HG02885 (cell line): ENCODE results near the gene SLC25A11.
A peak's percentile ranks its signal among the peaks of the same experiment; 100 is the strongest.

Experiments used
- ATAC-seq: cut with Tn5 transposase; IDR thresholded peaks from one replicate; pipeline ENCODE4 v1.9.1; 2021; ENCODE audit warnings: mild to moderate bottlenecking; ENCODE audit not compliant: unreplicated experiment, poor library complexity

The SLC25A11 gene

DNA sequence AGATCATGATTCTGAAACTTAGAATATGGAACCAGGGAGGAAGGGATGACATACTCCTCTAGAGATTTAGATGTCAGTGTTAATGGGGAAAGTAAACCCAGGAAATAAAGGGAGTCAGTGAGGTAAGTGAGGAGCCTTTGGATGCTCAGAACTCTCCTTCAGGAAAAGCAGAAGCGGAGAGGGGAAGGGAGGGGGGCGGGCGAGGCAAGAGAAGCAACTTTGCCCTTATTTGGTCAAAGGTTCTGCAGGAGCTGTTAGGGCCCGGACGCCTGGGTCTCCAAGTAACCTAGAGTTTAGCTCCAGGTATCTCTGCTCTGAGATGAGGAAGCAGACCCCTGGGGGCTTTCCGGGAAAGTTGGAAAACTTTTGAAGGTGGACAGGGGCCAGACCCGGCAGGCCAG is 7.2 kb upstream of the SLC25A11 start:
- ATAC-seq = no peak

DNA sequence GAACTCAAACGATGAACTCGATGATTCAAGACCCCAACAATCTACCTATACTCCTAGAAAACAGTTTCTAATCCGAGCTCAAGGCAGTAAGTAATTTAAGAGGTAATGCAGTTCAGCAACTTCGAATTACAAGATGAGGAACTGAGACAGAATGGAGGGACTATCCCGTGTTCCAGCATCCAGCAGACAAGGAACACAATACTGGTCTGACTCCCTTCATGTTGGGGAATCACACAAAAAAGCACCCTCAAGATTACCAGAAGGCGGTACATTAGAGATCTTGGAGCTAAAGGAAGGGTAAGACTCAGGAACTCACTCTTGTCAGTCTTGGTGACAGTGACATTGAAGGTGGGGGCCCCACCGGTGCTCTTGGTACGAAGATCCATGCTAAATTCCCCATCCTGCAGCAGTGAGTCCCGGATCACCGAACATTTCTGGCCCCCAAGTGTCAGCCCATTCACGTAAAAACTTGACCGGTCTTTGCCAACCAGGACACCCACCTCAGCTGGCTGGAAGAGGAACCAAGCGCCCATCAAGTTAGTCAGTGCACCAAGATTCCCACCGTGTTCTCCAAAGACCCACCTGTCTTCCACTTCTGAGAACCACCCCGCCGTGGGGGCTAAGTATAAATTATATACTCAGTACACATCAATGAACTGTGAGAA is 6.6 kb upstream of the SLC25A11 start:
- no peak for ATAC-seq

DNA sequence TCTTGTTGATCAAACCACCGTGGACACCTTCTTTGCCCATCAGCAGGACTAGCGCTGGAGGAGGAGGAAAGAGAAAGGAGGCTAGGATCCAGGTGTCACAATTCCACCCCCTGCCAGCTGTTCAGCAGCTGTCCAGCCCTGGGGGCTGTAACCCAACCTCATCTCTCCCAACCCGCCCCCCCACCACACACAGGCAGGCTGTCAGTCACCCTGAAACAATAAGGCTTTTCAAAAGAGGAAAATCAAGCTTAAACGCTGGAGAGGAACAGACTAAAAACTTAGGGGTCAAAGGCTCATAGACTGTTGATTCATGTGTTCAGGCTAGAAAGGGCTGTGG is 6.1 kb upstream of the SLC25A11 start:
- no peak for ATAC-seq

DNA sequence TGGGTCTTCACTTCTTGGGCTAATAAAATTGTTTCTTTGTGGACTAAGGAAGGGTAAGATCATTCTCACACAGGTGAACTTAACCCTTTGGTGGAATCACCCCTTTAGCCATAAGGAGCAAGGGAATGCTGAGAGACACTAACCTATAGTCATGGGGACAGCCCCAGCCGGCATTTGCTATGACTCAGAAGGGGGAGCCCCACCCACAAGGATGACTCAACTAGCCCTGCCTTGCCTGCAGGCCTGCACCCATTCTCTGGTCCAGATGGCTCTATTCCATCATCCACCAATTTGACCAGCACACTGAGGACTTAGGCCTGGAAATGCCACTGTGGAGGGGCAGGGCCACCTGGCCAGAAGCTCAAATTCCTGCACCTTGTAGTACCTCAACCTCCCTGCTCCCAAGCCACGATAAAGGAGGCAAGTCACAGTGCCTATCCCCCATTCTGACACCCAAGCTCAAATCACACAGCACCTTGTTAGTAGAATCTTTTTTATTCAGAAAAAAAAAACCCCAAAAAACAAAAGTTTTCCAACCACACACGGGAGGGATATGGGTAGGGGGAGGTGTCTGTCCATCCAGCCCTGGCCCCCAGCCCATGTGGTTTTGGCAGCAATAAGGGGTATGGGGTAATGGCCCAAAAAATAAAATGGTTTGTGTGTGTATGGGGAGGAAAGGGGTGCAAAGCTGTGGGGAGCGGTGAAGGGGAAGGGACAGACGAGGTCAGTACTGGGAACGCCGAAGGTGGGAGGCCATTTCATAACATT is 5.5 kb upstream of the SLC25A11 start:
- ATAC-seq = peak; percentile 21

DNA sequence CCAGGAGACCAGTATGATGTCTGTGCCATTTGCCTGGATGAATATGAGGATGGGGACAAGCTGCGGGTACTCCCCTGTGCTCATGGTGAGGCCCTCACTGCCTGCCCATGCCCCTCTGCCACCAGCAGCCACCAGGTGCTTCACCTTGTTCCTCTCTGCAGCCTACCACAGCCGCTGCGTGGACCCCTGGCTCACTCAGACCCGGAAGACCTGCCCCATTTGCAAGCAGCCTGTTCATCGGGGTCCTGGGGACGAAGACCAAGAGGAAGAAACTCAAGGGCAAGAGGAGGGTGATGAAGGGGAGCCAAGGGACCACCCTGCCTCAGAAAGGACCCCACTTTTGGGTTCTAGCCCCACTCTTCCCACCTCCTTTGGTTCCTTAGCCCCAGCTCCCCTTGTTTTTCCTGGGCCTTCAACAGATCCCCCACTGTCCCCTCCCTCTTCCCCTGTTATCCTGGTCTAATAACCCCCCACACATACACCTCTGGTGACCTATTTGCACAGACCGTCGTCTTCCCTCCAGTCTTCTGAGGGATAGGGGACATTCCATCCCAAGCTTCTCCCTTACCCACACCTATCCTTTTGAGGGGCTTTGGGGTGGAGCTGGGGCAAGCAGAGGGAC is 4.8 kb upstream of the SLC25A11 start:
- ATAC-seq = no peak

DNA sequence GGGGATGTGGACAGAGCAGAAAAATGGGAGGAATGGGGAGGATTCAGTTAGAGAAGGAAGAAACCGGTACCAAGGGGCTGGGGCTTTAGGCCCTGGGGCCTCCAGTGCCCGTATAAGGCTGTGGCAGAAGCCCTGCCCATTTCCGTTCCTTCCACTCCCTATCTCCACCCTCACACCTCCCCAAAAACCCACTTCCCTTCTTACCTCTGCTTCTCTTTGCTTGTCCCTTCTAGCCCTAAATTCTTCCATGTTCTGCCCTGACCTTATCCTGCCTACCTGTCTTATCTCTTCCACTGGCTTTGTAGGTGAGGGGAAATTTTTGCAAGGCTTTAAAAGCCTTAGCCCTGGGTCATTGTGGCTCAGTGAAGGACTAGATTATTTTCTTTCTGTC is 4.3 kb upstream of the SLC25A11 start:
- no peak for ATAC-seq

DNA sequence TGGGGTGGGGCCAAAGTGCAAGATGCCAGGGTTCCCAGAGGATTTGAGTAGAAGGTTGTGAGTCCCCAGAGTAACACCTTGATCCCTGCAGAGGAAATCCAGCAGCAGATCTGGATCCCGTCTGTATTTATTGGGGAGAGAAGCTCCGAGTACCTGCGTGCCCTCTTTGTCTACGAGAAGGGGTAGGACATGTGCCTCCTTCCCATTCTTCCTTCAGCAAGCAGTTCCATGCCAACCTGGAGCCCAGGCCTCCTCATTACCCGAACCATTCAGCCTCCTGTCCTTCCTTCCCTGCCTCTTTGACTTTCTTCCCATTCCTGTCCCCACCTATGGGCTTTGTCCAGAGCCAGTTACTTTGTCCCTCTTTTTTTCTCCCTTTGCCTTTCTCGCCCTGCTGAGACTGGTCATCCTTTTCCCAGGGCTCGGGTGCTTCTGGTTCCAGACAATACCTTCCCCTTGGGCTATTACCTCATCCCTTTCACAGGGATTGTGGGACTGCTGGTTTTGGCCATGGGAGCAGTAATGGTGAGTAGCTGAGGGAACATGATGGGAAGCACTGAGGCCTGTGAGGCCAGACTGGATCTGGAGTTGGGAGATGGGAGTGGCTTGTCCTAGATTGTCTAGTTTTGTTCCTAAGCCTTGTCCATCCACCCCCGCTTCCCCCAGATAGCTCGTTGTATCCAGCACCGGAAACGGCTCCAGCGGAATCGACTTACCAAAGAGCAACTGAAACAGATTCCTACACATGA is 3.1 kb upstream of the SLC25A11 start:
- ATAC-seq = no peak

DNA sequence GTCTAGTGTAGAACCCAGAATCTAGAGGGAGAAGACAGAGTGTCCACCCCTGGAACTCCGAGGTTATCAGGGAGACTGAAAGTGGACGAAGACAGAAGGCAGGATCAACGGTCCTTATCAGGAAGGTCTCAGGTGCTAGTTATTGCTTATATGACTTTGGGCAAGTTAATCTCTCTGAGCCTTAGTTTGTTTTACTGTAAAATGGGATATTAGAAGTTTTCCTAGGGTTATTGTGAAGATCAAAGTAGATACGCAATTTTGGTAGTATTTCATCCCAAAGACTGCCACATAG is 1.4 kb upstream of the SLC25A11 start:
- no peak for ATAC-seq

DNA sequence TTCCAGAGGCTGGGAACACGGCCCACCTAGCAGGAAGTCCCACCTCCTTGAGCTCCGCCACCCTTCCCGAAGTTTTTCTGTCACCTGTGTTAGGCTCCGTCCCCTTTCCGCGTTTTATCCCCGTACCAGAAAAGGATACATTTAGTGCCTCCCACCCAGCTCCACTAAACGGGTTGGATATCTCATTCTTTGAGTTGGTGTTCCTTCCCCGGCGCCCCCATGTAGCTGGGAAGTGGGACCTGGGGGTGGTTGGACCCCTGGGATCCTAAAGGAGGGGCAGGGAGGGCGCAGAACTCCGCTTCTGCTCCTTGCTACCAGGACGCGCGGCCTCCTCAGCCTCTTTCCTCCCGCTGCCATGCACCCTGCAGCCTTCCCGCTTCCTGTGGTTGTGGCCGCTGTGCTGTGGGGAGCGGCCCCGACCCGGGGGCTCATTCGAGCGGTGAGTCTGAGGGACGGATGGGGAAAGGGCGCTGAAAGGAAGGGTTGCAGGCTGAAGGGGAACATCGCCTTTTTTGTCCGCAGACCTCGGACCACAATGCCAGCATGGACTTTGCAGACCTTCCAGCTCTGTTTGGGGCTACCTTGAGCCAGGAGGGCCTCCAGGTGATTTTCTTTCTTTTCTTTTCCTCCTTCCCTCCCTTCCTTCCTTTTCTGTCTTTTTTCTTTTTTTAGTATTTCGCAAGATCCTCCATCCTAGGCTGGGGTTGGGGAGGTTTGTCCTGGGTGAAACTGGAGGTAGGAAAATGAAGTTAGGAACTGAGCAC is 891 bp upstream of the SLC25A11 start:
- no peak for ATAC-seq

DNA sequence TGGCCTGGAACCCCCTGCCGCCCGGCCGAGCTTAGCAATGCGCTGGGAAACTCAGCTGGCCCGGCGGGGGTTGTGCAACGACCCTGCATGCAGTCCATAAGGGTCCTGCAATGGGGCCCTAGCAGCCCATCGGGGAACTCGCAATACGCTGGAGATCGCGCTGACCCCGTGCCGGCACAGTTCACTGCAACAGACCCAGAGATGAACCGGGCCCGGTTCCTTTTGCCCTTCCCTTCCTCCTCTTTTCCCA is 375 bp downstream of the SLC25A11 start:
- ATAC-seq = peak; percentile 6

DNA sequence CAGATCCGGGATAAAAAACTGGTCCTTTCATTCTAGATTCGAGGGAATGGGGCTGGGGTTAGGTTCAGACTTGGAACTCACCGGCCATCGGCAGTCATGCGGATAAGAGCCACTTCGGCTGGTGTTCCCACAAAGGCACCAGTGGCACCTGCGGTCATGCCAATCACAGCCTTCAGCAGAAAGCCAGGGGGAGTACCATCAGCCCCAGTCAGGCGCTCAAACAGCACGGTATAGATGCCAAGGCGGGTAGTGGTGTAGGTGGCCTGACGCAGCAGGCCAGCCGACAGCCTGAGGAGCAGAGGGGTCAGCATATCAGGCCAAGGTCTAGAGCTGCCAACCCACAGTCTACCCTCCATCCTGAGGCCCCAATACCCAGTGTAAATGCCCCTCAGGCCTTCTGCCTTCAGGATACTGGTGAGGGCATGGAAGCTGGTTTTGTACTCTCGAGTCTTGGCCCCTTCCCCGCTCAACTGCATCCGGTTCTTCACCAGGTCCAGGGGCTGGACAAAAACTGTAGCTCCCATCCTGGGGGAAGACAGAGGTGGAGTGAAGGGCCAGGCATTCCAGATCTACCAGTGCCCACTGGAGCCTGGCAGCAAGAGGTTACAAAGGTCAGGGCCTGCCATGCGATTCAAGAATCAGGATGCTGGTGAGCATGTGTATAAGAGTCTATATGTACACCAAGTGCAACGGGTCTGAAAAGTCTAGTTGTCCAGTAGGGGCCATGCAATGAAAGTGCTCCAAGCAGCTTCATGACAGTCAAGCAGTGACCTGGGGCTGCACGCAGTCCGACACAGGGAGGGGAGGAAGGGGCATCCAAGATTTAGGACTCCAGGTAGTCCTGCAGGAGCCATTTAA is 929 bp downstream of the SLC25A11 start:
- ATAC-seq = no peak

DNA sequence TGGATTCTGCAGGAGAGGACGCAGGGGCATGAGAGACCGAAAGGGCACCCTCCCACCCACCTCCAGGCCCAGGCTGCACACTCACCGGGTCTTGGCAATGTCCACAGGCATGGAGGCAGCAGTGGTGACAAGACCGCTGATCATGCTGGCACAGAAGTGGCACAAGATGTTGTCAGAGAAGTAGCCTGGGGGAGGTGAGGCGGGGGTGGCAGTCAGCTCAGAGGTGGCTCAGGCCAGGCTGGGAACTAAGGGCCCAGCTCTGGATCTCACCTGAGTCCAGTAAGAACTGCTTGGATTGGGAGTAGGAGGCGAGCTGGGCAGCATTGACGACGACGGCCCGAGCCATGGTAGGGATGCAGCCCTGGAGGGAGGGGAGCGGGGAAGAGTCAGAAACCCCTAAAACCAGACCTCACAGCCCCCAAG is 1.8 kb downstream of the SLC25A11 start:
- no peak for ATAC-seq

DNA sequence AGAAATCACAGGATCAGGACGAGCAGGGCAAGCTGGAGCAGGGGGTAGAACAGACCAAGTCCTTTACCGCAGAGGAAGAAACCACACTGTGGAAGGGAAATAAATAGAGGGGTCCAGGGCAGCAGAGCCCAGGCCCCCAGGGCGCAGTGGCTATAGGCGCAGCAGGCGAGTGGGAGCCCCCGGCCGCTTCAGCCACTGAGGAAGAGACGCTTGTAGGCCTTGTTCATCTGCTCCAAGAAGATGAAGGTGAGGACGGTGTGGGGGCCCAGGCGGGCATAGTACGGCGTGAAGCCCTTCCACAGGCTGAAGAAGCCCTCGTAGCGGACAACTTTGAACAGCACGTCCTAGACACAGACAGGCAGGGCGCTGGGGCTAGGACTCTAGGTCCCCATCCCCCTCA is 2.3 kb downstream of the SLC25A11 start:
- no peak for ATAC-seq

DNA sequence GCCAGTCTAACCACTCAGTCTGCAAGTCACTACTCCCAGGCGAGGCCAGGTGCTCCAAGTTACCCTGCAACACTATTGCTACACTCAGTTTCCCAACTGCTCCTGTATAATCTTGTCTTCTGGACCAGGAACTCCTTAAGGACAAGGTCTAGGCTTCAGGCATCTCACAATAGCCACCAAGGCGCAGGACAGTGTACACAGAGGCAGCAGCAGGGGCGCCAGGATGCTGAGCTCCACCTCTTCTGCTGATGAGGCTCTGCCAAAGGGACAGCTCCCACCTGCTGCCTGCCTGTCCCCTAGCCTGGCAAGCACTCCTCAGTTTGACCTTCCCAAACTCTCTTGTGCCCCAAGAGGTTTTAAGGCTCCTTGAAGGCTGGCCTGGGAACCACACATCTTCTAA is 3.4 kb downstream of the SLC25A11 start:
- no peak for ATAC-seq

DNA sequence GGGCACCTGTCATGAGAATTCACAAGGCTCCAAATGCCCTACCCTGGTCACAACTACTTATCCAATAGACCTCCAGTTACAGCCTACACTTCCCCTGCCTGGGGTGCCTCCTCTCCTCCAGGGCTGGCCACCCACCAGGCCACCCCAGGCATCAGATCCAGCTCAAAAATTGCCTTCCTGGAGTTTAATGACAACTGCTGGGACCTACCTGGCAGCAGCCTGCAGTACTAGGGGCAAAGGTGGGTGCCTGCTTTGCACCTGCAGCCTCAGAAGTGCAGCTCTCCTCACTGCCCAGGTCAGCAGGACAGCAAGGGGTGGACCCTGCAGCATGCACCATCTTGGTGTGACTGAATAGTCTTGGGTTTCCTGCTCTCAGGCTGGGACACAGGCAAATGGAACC is 4.2 kb downstream of the SLC25A11 start:
- ATAC-seq = no peak

DNA sequence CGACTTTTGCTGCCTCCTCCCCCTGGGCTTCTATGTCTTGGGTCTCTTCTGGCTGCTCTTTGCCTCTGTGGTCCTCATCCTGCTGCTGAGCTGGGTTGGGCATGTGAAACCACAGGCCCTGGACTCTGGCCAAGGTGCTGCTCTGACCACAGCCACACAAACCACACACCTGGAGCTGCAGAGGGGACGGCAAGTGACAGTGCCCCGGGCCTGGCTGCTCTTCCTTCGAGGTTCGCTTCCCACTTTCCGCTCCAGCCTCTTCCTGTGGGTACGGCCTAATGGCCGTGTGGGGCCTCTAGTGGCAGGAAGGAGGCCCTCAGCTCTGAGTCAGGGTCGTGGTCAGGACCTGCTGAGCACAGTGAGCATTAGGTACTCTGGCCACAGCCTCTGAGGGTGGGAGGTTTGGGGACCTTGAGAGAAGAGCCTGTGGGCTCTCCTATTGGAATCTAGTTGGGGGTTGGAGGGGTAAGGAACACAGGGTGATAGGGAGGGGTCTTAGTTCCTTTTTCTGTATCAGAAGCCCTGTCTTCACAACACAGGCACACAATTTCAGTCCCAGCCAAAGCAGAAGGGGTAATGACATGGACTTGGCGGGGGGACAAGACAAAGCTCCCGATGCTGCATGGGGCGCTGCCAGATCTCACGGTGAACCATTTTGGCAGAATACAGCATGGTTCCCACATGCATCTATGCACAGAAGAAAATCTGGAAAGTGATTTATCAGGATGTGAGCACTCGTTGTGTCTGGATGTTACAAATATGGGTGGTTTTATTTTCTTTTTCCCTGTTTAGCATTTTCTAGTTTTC is 5.5 kb downstream of the SLC25A11 start:
- no peak for ATAC-seq

DNA sequence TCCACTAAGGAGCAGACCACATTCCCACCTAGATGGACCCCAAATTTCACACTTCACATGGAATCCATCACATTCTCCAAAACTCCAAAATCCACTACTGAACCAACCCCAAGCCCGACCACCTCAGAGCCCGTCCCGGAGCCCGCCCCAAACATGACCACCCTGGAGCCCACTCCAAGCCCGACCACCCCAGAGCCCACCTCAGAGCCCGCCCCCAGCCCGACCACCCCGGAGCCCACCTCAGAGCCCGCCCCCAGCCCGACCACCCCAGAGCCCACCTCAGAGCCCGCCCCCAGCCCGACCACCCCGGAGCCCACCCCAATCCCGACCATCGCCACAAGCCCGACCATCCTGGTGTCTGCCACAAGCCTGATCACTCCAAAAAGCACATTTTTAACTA is 6.2 kb downstream of the SLC25A11 start:
- no peak for ATAC-seq

DNA sequence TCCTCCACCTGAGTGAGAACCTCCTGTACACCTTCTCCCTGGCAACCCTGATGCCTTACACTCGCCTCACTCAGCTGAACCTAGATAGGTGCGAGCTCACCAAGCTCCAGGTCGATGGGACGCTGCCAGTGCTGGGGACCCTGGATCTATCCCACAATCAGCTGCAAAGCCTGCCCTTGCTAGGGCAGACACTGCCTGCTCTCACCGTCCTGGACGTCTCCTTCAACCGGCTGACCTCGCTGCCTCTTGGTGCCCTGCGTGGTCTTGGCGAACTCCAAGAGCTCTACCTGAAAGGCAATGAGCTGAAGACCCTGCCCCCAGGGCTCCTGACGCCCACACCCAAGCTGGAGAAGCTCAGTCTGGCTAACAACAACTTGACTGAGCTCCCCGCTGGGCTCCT is 7.1 kb downstream of the SLC25A11 start:
- no peak for ATAC-seq

DNA sequence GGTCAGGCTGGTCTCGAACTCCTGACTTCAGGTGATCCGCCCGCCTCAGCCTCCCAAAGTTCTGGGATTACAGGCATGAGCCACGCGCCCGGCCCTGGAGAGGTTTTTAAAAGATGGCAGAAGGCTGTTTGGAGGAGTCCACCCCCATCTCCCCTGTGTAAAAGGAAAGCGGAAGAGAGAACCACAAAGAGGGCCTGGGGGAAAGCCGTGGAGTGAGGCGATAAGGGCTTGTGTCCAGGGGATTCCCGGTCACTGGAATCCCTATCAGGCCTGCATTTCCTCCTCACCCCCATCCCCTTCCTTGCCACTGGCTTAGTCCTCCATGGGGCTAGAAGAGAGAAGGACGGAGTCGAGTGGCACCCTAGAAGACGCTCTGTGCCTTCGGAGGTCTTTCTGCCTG is 7.9 kb downstream of the SLC25A11 start, which contains the start of gene GP1BA:
Gene GP1BA, plus strand, starts transcription at position 315 of the 400 bp plus-strand sequence. CDS start 328 bp downstream, outside the sequence.
- no peak for ATAC-seq
